HepG2 (cell line): ENCODE data around the gene PWP1. TPM values are rescaled to one million over a fixed set of nuclear protein-coding genes. Genes with fewer than 3 reads are reported as not detected.

ENCODE experiments used
- CHD4 ChIP-seq: fragments of 200-600 bp; sonication (generic); IDR thresholded peaks from 2 replicates; pipeline ENCODE4 v1.7.0; 2017; ENCODE audit warnings: mild to moderate bottlenecking, low read length, borderline replicate concordance
- GTF2F1 ChIP-seq: fragments of 150-350 bp; IDR thresholded peaks from 2 replicates; pipeline ENCODE4 v1.6.1; 2014; ENCODE audit warnings: low read length
- HMG20B ChIP-seq: conservative IDR thresholded peaks from 2 replicates; pipeline ENCODE4 v1.6.1; 2016; ENCODE audit warnings: missing genetic modification reagents, missing compliant biosample characterization
- HNRNPLL ChIP-seq: fragments of 200-400 bp; formaldehyde crosslinking; IDR thresholded peaks from 2 replicates; pipeline ENCODE4 v1.6.1; 2017; ENCODE audit warnings: mild to moderate bottlenecking, low read depth, low read length; ENCODE audit not compliant: poor library complexity, severe bottlenecking
- KDM4B ChIP-seq: sonication (generic); formaldehyde crosslinking; IDR thresholded peaks from 2 replicates; pipeline ENCODE4 v1.4.0; 2020; ENCODE audit warnings: missing genetic modification reagents
- PBX2 ChIP-seq: IDR thresholded peaks from 2 replicates; pipeline ENCODE4 v1.6.1; 2016; ENCODE audit warnings: control low read depth
- RELA ChIP-seq: sonication (generic); formaldehyde crosslinking; IDR thresholded peaks from 2 replicates; pipeline ENCODE4 v1.4.0; 2020; ENCODE audit warnings: missing genetic modification reagents
- ZFX ChIP-seq: sonication (generic); formaldehyde crosslinking; IDR thresholded peaks from 2 replicates; pipeline ENCODE4 v1.4.0; 2020; ENCODE audit warnings: mild to moderate bottlenecking, low read depth, missing genetic modification reagents, moderate library complexity
- ZNF44 ChIP-seq: sonication (generic); formaldehyde crosslinking; IDR thresholded peaks from 2 replicates; pipeline ENCODE4 v1.5.1; 2020; ENCODE audit warnings: mild to moderate bottlenecking, missing genetic modification reagents
- ZNF441 ChIP-seq: sonication (generic); formaldehyde crosslinking; IDR thresholded peaks from 2 replicates; pipeline ENCODE4 v1.7.0; 2021; ENCODE audit warnings: missing genetic modification reagents, borderline replicate concordance
- ZNF713 ChIP-seq: sonication (generic); formaldehyde crosslinking; IDR thresholded peaks from 2 replicates; pipeline ENCODE4 v1.4.0; 2020; ENCODE audit warnings: mild to moderate bottlenecking, missing genetic modification reagents
- ZNF788 ChIP-seq: sonication (generic); formaldehyde crosslinking; IDR thresholded peaks from 2 replicates; pipeline ENCODE4 v1.5.0; 2020; ENCODE audit warnings: mild to moderate bottlenecking, missing genetic modification reagents, borderline replicate concordance
- polyA plus RNA-seq, 8 experiments: library from polyadenylated mRNA; depleted of rRNA in 3 of 8; stranded (reverse) in 7 of 8; unstranded in 1 of 8; fragments of >200 nt; fragmentation: Illumina TruSeq in 4 of 8; extraction: Trizol in 4 of 8; gene quantifications; 2 replicates each; pipeline versions ENCODE4 v1.2.1 to v1.2.3, GENCODE V29; 2011 to 2016; ENCODE audit warnings: low read depth in 4 of 8, missing spikeins in 1 of 8, mixed read lengths in 1 of 8; ENCODE audit not compliant: insufficient read depth in 1 of 8
- total RNA-seq, 5 experiments: library from RNA; depleted of rRNA; stranded (reverse); fragments of >200 nt; fragmentation: Illumina TruSeq; extraction: Trizol; gene quantifications; 2 replicates each; pipeline ENCODE4 v1.2.3, GENCODE V29; 2016; ENCODE audit warnings: low read depth in 1 of 5
- TF ChIP-seq, protein P1 (sequence below): sonication (generic); formaldehyde crosslinking; IDR thresholded peaks from 2 replicates; pipeline ENCODE4 v1.4.0; 2020; ENCODE audit warnings: missing genetic modification reagents
- TF ChIP-seq, protein P2 (sequence below): sonication (generic); formaldehyde crosslinking; IDR thresholded peaks from 2 replicates; pipeline ENCODE4 v1.4.0; 2020; ENCODE audit warnings: missing genetic modification reagents
- TF ChIP-seq, protein P3 (sequence below): sonication (generic); formaldehyde crosslinking; IDR thresholded peaks from 2 replicates; pipeline ENCODE4 v1.5.0; 2020; ENCODE audit warnings: mild to moderate bottlenecking, low read depth, missing genetic modification reagents, borderline replicate concordance
- TF ChIP-seq, protein P4 (sequence below): IDR thresholded peaks from 2 replicates; pipeline ENCODE4 v1.6.1; 2016; ENCODE audit warnings: missing compliant biosample characterization, missing genetic modification reagents, borderline replicate concordance

PWP1 gene
- total and polyA plus RNA-seq, 2 of the 13 experiments (the other 11 are each of a cell fraction or from before 2014, with no cell fraction given): 65.9 to 70.2 TPM

DNA sequence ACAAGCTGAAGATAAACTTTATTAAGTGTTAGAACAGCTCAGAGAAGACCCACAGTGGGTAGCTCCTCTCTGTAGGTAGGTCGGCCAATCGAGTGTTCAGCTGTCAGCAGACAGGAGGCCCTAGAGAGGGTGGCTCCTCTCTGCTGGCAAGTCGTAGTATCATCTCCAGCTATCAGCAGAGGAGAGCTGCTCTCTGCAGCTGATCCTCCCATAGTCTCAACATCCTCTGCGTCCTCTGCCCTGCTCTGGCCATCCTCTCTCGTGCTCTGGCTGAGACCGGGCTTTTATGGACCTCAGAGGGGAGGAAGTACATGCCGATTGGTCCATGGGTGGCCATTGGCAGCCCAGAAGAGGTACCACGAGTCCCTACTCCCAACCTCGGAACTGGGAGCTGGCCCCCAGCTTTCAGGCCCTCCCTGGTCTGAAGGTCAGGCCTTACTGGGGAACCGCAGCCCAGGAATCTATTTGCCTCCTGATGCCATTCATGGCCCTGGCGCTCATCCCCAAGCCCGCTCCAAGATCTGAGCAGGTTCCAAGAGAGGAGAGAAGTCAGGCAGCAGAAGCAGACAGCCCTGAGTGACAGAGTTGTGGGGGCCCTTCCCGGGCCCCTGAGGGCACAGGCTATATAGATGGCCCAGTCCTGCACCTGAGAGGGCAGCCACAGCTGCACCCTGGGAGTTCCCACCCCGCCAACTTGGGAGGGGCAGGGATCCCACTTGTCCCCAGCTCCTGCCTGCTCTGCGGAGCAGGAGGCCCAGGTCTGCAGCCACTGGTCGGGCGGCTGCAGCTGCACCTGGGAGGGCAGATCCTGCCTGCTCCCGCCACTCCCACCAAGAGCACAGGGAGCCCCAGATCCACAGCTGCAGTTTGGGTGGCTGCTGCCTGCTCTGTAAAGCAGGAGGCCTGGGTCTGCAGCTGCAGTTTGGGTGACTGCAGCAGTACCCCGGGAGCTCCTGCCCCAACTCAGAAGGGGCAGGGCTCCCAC lies 3.5 kb upstream of the PWP1 start (continued):
- TF ChIP-seq, protein P1, sequence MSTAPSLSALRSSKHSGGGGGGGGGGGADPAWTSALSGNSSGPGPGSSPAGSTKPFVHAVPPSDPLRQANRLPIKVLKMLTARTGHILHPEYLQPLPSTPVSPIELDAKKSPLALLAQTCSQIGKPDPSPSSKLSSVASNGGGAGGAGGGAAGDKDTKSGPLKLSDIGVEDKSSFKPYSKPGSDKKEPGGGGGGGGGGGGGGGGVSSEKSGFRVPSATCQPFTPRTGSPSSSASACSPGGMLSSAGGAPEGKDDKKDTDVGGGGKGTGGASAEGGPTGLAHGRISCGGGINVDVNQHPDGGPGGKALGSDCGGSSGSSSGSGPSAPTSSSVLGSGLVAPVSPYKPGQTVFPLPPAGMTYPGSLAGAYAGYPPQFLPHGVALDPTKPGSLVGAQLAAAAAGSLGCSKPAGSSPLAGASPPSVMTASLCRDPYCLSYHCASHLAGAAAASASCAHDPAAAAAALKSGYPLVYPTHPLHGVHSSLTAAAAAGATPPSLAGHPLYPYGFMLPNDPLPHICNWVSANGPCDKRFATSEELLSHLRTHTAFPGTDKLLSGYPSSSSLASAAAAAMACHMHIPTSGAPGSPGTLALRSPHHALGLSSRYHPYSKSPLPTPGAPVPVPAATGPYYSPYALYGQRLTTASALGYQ (CRISPR knock-in tag): peak; percentile 40; the same call in 1 of the 2 replicates
- TF ChIP-seq RELA (CRISPR knock-in tag): no peak
- no peak for TF ChIP-seq KDM4B (CRISPR knock-in tag)
- TF ChIP-seq ZNF713: no peak
- peak; percentile 93 for TF ChIP-seq ZFX (CRISPR knock-in tag)
- no peak for TF ChIP-seq ZNF441
- TF ChIP-seq, protein P2, sequence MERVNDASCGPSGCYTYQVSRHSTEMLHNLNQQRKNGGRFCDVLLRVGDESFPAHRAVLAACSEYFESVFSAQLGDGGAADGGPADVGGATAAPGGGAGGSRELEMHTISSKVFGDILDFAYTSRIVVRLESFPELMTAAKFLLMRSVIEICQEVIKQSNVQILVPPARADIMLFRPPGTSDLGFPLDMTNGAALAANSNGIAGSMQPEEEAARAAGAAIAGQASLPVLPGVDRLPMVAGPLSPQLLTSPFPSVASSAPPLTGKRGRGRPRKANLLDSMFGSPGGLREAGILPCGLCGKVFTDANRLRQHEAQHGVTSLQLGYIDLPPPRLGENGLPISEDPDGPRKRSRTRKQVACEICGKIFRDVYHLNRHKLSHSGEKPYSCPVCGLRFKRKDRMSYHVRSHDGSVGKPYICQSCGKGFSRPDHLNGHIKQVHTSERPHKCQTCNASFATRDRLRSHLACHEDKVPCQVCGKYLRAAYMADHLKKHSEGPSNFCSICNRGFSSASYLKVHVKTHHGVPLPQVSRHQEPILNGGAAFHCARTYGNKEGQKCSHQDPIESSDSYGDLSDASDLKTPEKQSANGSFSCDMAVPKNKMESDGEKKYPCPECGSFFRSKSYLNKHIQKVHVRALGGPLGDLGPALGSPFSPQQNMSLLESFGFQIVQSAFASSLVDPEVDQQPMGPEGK: peak; percentile 93
- TF ChIP-seq ZNF44 (CRISPR knock-in tag): no peak
- no peak for TF ChIP-seq CHD4
- TF ChIP-seq HNRNPLL: peak; percentile 37
- no peak; the same call in 1 of the 2 replicates for TF ChIP-seq GTF2F1
- TF ChIP-seq, protein P3, sequence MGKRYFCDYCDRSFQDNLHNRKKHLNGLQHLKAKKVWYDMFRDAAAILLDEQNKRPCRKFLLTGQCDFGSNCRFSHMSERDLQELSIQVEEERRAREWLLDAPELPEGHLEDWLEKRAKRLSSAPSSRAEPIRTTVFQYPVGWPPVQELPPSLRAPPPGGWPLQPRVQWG (CRISPR knock-in tag): no peak
- TF ChIP-seq, protein P4, sequence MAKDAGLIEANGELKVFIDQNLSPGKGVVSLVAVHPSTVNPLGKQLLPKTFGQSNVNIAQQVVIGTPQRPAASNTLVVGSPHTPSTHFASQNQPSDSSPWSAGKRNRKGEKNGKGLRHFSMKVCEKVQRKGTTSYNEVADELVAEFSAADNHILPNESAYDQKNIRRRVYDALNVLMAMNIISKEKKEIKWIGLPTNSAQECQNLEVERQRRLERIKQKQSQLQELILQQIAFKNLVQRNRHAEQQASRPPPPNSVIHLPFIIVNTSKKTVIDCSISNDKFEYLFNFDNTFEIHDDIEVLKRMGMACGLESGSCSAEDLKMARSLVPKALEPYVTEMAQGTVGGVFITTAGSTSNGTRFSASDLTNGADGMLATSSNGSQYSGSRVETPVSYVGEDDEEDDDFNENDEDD (CRISPR knock-in tag): no peak
- 0 out of 2 replicates have a peak, but pooled peaks have one; percentile 10 for TF ChIP-seq ZNF788
- no peak for TF ChIP-seq HMG20B
- no peak for TF ChIP-seq PBX2 (CRISPR knock-in tag)
